HUDEP-2 (cell line): ENCODE measurements around the gene CPNE4.

Experiments used
- DNase-seq, 76 experiments: peaks; one replicate each; lab custom pipeline; 2025; ENCODE audit not compliant: unreplicated experiment in 76 of 76; lab: John Stamatoyannopoulos, UW

The CPNE4 gene

DNA sequence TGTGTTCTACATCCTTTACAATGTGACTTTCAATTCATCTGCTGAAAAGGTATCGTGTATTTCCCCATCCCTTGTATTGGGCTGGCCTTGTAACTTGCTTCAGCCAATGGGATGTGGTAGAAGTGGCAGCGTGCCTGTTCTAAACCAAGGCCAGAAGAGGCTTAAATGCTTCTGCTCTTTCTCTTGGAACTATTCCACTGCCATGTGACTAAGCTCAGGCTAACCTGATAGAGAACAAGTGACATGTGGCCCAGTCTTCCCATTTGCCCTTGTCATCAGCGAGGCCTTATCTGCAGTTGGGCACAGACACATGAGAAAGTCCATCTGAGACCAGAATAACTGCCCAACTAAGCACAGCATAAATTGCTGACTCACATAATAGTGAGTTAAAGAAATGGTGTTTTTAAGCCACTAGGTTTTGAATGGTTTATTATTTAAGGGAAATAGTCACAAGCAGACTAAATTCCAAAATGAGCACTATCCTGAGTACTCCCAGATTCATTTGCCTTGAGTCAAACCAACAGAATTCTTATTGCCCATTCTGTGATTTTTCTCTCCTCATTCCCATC, 230.2 kb downstream of the CPNE4 start:
- DNase-seq: peak in 73 of 76 experiments; percentile 29 to 98 (median 83)

DNA sequence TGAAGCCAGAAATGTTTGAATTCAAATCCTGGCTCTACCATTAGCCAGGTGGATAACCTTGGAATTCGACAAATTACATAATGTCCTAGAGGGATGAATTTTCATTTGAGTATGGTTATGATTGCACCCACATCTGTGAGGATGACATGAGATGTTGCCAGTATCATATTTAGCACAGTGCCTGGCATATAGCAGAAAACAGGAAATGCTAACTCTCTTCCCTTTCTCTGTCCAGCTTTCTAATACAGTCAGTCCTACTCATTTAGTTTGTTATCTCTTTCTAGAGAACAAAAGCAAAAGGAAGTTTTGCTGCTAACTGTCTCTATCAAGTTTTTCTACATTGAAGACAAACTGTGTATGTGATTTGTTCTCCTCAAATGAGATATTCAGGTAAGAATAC, 231.7 kb downstream of the CPNE4 start:
- DNase-seq: no peak

DNA sequence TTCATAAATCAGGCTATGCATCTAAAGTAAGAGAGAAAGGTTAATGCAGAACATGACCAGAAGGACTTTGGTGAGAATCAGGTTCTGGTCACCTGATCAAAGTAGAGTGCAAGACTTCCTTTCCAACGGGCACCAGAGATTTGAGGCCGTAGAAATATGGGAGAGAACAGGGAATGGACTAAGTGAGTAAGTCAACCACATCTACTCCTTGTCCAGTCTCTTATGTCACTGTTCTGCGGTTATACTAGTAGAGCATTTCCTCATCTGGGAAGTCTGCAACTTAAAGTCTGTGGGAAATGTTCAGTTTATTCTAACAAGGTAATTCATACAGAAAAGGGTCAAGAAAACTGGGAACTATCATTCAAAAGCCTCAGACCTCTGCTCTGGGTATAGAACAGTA, 232.8 kb downstream of the CPNE4 start:
- no peak for DNase-seq

DNA sequence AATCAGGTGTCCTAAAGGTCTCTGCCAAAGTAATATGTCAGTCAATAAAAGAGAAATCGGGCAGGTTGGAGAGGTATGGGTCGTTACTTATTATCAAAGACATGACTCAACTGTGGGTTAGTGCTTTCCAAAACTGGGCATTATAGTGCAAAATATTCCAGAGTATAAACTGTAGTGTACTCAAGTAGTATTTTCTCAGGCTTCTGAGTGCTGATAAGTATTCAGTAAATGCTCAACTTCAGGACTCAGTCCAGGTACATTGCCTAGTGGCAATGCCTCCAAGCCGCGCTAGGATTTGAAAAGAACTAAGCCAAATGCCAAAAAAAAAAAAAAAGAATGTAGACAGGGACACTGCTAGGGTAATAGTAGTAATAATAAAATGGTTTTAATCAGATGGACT, 233.2 kb downstream of the CPNE4 start:
- DNase-seq: no peak

DNA sequence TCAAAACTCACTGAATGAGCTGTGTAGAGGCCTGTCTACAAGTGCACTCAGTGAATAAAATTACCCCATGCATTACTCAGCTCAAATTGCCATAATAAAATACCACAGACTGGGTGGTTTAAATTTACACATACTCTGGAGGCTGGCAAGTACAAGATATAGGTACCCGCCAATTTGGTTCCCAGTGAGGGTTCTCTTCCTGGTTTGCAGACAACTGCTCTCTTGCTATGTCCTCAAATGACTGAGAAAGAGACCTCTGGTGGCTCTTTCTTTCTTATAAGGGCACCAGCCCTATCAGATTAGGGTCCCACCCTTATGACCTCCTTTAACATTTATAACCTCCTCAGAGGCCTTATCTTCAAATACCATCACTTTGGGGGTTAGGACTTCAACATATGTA, 237.0 kb downstream of the CPNE4 start:
- peak in 3 of 76 experiments; percentile 4 to 24 (median 11) for DNase-seq

DNA sequence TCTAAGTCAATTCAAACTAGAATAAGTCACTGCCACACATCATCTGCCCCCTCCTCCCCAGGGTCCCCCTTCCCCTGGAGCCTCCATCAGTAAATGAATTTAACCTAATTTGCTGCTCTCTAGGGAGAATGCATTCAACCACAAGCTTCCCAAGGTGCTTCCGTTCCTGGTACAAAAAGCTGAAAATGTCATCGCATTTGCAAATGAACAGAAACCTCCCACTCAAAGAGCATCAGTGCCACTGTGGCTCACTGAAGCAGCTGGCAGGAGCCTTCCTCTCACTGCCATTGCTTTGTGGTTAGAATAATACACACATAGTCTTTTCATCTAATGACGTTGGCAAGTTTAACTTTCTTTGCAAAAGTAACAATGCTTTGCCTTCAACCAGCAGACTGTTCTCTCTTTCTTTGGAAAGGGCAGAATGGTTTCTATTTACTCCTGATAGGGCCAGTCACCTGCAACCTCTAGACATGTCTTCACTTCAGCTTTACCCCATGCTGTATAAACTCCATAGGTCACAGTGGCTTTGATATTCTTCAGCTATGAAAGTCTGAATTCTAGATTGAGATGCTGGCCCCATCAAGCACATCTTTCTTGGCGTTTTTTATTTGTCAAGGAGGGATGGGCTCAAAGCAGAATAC, 238.1 kb downstream of the CPNE4 start:
- DNase-seq: no peak

DNA sequence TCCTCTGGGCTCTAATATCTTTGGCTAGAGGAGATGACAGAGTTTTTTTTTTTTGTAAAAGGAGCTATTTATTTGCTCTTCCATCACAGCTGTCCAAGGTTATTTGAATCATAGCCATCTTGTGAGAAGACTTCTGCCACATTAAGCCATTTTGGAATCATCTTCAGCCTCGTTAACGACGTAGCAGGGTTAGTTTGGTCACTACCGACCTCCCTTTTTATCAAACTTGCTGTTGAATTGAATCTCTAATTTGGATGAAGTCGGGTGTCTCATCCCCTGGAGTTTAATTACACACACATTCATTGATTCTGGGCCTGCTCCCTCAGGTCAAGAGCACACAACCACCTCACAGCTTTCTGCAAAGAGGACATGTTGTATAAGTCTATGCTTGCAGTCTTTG, 238.7 kb downstream of the CPNE4 start:
- no peak for DNase-seq

DNA sequence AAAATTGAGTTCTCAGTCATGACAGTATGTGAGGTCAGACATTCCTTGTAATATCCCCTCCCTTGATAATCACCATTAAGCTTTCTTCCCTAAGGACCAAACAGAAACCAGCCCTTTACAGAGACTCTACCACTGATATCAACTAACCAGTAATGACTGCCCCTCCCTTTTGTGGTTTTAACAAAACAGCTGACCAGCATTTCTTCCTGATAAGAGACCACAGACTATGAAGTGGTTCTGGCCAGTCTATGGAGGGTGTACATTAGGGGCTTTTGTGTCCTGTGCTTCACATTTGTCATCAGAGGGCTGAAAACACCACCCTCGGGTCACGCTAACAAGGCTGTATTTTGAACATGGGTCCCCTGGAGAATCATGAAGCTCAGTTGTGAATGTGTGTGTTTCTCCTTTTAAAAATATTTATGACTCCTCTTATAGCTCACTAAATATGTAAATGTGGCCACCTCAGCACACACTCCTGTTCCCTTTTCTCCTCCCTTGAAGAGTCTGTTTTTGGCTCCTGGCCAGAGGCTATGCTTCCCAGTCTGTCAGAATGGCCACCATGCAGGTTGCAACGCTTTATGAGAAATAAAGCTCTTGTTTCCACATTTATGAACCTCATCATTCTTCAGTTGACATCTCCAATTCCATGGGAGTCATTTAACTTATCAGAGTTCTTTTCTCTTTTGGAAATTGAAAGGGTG, 239.3 kb downstream of the CPNE4 start:
- peak in 73 of 76 experiments; percentile 2 to 93 (median 60) for DNase-seq

DNA sequence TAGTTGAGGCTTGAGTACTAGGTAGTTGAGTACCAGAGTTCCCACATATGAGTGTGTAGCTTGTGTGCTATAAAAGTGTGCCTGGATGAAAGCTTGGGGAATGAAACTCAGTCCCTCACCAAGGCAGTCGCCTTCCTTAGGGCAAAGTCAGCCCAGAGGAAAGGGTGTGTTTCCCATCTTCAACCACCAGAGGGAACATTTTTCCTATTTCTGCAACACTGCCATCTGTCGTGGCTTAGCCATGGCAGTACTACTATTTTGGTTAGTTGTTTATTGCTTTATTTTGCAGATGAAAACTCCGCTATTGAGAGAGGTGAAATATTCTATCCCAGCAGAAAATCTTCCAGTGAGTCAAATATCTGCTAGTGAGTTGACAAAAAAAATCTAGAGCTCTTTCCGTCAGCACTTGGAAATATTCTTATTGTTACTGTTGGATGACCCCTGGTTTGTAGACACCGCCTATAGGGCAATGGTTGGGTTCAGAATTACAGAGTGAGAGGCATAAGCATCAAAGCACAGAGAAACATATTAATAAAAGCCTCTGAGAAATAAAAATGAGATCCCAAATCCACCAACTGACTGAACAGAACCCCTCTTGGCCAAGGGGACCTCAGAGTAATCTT, 239.9 kb downstream of the CPNE4 start:
- DNase-seq: peak in 52 of 76 experiments; percentile 1 to 78 (median 44)

DNA sequence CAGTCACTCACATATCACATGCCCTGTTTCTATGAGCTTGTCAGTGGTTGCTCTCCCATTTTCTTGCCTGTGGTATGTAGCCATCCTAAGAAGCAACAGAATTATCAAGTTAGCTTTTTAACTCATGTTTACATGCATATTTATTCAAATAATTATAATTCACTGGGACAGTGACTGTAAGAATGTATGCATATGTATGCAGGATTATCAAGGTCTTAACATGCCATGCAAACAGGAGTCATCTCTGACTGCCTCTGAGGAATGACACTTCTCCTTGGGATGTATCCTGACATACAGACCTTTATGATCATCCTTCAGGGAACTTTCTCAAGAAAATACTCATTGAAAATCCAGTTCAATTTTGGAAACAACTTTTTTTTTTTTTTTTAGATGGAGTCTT, 240.9 kb downstream of the CPNE4 start:
- DNase-seq: no peak

DNA sequence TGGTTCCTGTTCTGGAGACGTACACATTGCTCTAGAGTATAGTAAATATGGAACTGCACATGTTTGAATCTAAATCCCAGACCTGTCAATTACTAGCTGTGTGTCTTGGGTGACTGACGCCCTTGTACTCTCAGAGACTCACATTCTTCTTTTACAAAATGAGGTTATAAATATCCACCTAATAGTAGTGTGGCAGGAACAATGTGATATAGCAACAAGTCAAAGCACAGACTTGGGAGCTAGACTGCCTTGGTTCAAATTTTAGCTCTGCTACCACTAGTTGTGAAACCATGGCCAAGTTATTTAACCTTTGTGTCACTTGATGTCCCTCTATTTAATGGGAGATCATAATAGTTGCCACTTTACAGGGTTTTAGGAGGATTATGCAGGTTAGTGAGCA, 245.6 kb downstream of the CPNE4 start:
- DNase-seq: no peak

DNA sequence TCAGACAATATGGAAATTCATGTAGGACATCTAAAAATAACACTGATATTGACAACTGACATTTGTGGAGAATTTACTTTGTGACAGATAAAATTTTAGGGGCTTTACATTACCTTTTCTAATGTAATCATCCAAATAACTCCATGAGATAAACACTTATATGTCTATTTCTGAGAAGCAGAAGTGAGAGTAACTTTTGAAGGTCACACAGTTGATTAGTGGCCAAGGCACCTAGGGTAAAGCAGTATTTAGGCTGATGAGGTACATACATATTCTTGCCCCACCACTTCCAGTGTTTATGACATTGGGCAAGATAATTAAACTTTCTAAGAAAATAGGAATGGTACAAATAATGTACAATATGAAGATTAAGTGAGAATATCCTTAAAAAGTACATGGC, 248.4 kb downstream of the CPNE4 start:
- no peak for DNase-seq

DNA sequence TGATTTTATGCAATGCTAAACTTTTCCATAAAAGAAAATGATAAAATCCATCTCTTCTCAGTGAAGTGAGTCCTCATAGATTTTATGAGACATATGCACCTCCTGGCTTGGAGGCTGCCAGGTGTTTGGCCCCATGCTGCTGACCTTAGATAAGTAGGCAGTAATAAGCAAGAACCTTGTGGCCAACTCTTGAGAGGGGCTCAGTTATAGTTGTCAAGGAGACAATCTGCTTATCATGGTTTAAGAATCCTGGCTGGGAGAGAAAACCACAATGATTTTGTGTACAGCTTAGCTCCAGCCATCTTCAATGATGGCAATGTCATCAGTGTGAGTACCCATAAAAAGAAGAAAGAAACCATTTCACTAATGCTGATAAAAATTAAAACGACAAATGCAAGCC, 252.1 kb downstream of the CPNE4 start:
- peak in 1 of 76 experiments; percentile 20 for DNase-seq

DNA sequence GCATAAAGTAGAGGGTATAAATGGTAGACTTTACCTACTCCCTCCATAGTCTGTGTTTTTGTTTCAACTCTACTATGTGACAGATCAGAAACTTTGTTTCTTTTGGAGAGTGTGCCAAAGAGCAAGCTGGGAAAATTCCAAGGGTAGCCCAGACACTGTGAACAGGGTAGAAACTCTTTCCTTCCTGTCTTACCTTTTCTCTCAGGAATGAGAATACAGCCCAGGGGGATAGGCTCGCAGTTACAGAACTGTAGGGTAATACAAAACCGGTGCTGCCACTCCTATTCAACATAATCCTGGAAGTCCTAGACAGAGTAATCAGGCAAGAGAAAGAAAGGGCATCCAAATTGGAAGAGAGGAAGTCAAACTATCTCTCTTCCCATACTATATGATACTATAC, 256.3 kb downstream of the CPNE4 start:
- no peak for DNase-seq

DNA sequence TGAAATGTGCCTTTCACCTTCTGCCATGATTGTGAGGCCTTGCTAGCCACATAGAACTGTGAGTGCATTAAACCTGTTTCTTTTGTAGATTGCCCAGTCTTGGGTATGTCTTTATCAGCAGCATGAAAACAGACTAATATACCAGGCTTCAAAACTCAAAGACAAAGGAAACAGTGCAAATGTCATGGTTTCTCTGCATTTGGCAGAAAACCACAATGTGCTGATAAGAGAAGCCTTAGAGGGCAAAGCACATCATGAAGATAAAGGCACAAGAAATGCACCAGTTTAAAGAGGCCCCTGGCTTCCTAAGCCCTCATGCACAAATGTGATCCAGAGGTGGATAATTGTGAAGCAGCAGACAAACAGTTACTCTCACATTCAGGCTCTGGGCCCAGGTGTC, 259.2 kb downstream of the CPNE4 start:
- DNase-seq: peak in 8 of 76 experiments; percentile 5 to 48 (median 28)

DNA sequence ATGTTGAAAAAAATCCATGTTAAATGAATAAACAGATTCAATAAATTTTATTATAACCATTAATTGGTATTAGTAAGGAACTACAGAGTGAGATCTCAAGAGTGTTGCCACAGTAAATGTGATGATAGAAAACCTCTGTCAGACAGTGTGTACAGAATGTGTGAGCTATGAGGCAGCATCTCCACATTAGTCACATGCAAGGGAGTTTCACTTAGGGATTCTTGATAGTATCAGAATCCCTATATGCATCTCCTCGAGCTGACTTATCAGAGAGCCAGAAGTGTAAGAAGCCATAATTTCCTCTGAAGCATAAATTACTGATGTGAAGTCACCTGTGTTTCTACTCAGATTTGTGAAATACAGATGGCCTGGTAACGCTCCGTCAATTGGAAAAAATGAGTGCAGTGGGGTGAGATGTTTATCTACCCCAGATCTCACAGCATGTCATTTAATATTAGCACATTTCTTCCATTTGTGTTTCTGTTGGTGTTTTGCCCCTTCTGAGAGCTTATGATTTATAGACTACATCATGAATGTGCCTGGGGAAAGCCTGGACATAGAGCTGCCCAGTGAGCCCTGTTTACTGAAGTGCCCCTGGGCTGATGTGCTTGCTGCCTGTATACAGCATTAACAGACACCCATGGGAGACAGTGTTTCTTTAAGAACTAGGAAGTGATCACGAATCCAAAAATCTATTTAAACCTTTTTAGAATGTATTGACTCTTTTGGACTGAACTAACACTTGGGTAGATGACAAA, 262.4 kb downstream of the CPNE4 start:
- DNase-seq: no peak

DNA sequence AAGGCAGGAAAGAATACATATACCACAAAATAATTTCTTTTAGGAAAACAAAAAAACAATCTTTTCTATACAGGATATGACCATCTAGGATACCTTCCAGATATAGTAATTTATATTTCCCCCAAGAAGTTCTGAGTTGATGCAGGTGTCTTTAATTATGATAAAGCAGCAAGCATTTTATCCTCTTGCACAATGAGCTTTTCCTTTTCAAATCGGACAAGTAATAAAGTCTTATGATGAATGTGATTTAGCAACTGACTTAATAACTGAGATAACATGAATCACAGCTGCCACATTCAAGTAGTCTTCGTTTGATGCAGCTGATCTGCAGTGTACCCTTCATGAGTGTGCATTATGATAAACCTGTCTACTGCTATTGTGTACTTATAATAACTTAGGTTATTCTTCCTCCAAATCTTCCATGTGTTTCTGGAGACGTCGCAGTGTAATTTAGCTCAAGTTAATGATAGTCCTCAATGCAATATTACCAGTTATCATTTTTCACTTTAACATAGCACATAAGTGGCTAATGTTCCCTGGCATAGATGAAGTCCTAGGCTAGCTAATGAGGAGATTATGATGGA, 271.7 kb downstream of the CPNE4 start:
- no peak for DNase-seq

DNA sequence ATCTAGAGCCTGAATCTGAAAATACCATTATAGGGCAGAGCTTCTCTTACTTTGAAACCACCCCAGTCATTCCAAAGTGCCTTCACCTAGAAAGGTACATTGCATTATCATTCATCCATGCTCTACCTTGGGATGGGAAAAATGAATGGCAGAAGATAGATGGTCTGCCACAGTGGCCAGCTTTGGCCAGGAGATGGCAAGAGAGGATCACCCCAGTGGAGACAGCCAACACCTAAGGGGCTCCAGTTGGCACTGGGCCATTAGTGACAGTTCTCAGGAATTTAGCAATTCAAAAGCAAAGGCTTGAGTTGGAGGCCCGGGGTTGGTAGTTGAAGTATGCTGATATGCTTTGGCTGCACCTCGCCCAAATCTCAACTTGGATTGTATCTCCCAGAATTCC, 278.4 kb downstream of the CPNE4 start:
- DNase-seq: no peak

DNA sequence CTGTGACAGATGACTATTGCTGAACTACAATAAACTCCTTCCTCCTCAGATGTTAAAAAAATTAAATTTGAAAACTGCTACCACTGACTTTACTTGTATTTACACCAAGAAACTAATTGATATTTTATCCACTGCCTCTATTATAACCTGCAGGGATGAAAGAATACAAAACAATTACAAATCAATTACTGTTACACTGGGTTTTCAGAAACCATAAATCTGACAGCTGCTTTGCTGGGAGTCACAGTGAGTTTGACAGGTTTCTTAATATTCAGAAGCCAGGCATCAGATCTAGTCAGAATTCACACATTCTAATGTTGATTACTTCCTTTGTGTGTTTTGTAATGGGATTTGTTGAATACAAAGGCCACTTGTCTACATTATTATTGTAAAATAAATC, 279.4 kb downstream of the CPNE4 start:
- no peak for DNase-seq

DNA sequence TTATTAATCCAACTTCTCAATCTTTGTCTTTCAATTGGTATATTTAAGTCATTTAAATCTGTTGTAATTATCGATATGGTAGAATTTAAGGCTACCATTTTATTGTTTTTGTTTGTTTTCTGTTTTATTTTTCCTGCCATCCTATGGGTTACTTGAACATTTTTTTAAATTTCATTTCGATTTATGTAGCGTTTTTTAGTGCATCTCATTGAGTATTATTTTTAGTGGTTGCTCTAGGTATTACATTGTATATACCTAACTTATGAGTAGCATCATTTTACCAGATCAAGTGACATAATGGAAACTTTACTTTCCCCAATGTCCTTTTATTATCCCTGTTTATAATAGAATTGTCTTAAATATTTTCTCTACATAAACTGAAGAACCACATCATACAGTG, 284.6 kb downstream of the CPNE4 start:
- no peak for DNase-seq

DNA sequence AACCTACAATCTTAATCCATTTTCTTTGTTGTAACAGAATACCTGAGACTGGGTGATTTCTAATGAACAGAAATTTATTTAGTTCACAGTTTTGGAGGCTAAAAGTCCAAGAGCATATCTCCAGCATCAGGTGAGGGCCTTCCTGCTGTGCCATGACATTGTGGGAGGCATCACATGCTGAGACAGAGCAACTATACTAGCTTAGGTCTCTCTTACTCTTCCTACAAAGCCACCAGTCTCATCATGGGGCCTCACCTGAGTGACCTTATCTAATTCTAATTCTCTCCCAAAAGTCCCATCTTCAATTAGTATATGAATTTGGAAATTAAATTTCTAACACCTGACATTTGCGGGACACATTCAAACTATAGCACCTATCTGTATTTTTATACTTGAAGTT, 285.0 kb downstream of the CPNE4 start:
- DNase-seq: no peak
